Gastrocnemius medialis (tissue), 4 donors: ENCODE measurements around the gene FSIP1.

Source experiments
- CTCF ChIP-seq, 5 experiments: fragments of 450-650 bp in 3 of 5; fragments of 200-600 bp in 2 of 5; sonication (generic) in 2 of 5; IDR thresholded peaks in 4 of 5; conservative IDR thresholded peaks in 1 of 5; 1 replicate in 4 of 5; 2 replicates in 1 of 5; pipeline ENCODE4 v1.5.1; 2016 to 2019; ENCODE audit warnings: antibody characterized with exemption in 5 of 5, mild to moderate bottlenecking in 3 of 5, moderate library complexity in 3 of 5
- POLR2A ChIP-seq, 2 donors: fragments of 450-650 bp; IDR thresholded peaks; one replicate each; pipeline ENCODE4 v1.6.1; 2017; ENCODE audit warnings: antibody characterized with exemption in 2 of 2, mild to moderate bottlenecking in 2 of 2, moderate library complexity in 2 of 2

GRCh38 chr15:39623529-39623931 lies 159.1 kb downstream of the FSIP1 start:
- TF ChIP-seq CTCF (IDR thresholded peaks at IDR 0.05 in 4 of 5, conservative IDR thresholded peaks at IDR 0.05 in 1 of 5) (no peak), POLR2A (IDR thresholded peaks at IDR 0.05) (no peak)
